Left renal pelvis (tissue), 4 donors: ENCODE data around the gene WFDC1. TPM values are rescaled to one million over a fixed set of nuclear protein-coding genes. Genes with fewer than 3 reads are reported as not detected.

Experiments
- DNase-seq, 4 donors: peaks; one replicate each; pipeline ENCODE4 v3.0.0-alpha.2; 2013; ENCODE audit warnings: low read depth in 4 of 4, low spot score in 3 of 4
- polyA plus RNA-seq, 4 donors: library from polyadenylated mRNA; unstranded; fragments of 120-200 nt; gene quantifications; one replicate each; pipeline ENCODE4 v1.2.1, GENCODE V29; 2013; ENCODE audit not compliant: insufficient read length in 4 of 4

WFDC1 gene, protein sequence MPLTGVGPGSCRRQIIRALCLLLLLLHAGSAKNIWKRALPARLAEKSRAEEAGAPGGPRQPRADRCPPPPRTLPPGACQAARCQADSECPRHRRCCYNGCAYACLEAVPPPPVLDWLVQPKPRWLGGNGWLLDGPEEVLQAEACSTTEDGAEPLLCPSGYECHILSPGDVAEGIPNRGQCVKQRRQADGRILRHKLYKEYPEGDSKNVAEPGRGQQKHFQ
- polyA plus RNA-seq, result 1 to 10 TPM; 2.4 to 5.0 (median 3.7) TPM

DNA sequence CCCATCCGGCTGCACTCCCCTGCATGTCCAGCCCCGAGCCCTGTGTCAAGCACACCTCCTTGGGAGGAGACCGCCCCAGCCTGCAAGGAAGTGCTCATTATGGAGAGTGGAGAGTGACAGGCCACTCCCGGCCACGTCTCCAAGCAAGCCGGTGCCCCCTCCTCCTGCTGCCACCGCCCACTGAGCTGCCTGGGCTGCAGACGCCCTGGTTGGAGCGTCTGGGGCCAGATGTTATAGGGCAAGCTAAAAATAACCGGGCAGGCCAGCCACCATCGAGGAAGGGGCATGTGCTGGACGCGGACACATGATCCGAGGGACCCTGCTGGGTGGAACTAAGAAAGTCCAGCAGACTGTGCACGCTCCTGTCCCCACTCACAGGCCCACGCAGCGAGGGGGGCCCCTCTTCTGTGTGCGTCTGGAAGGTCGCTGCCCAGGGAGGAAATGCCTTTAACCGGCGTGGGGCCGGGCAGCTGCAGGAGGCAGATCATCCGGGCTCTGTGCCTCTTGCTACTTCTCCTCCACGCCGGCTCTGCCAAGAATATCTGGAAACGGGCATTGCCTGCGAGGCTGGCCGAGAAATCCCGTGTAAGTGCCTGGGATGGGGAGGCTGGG lies at the start of gene WFDC1:
Gene WFDC1, plus strand, starts transcription at position 348 of the 612 bp plus-strand sequence. Its CDS starts 94 bp downstream, at position 442.
- no peak for DNase-seq

DNA sequence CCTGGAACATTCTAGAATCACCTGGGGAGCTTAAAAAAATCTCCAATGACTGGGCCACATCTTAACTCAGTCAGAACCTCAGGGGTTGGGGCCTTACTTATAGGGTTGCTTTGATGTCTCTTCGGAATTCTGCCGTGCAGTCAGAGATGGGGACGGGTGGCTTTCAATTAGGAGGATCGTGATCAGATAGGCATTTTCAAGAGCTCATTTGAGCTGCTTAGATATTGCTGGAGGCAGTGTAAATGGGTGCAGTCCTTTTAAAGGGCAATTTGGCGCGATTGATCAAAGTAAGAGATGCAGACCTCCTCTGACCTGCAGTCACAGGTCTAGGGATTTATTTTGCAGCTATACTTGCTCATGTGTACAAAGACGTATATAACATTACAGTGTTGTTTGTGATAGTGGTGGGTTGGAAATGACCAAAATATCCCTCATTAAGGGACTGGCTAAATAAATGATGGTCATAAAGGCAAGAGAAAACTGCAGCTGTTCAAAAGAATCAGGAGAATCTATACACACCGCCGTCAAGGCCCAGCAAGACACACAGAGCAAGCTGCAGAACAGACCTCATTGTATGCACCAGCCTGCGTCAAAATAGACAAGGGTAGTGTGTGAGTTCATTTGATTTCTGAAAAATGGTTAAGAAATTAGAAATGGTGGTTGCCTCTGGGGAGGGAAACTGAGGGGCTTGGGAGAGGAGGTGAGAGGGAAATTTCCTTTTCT lies 48.6 kb upstream of the WFDC1 start:
- DNase-seq, result no peak

DNA sequence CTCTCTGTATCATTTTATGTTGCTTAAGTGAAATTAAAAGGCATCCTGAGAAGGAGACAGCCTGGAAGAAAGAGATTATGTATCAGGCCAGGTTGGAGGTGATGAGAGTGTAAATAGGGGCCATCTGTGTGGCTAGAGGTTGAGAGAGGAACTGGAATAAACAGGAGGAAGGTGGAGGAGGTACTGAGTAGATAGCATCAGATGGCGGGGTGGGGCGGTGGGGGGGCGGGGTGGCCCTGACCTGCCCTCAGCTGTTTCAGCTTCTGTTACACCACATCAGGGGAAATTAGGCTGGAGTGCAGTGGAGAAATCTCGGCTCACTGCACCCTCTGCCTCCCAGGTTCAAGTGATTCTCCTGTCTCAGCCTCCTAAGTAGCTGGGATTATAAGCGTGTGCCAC lies 48.0 kb upstream of the WFDC1 start:
- no peak for DNase-seq

DNA sequence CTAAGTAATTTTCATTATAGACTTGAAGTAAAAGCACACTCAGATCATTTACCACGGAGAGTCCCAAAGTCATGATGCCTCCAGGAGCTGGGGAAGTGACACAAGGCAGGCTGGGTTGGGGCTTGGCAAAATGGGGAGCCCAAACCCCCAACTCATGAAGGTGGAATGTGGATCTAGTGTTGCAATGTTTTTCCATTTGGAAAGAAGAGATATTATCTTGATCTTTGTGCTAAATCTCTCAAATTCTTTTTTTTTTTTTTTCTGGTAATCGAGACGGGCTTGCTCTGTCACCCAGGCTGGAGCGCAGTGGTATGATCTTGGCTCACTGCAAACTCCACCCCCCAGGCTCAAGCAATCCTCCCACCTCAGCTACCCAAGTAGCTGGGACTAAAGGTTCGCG lies 47.3 kb upstream of the WFDC1 start:
- DNase-seq, result no peak

DNA sequence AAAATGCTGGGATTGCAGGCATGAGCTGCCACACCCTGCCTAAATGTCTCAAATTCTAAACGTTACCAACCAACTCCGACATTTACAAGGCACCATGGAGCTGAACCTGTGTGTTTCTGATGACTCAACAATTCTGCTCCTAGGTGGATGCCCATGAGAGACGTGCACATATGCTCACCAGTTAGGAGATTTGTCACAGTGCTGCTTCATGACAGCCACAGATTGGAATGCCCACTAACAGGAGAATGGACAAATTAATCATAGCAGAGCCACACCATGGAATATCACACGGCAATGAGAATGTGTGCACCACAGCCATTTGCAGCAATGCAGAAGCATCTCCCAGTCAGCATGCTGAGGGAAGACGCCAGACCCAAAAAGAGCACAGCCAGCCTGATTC lies 46.8 kb upstream of the WFDC1 start:
- no peak for DNase-seq

DNA sequence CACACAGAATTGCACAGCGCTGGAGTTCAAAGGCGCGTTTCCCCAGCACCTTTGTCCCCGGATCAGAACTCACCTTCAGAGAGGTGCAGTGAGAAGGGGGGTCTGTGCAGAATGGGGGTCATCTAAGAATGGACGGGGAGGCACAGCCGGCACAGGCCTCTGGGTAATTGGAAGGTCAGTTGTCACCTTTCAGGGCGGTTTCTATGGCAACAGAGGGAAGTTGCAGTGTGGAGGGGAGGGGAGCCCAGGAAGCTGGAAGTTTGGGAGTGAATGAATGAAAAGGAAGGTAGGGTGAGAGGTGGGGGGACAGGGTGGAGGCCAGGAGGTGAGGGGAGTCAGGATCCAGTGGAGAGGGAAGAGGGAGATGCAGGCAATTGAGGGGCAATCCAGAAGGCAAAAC lies 42.5 kb upstream of the WFDC1 start:
- no peak for DNase-seq

DNA sequence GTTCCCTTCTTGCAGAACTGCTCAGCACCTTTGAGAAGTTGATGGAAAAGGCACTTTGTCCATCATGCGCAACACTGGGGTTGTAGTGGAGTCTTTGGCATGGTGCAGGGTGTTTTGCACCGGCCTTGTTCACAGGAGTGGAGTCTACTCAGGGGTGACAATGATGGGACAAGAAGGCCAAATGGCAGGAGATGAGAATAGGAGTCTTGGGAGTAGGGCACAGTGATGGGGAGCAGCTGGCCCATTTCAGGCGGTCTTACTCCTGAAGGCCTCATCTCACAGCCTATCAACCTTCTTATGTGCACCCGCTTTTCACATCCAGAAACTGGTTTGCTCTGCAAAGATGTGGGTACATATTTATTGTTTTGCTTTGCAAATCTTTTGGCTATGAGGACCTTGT lies 41.5 kb upstream of the WFDC1 start:
- no peak for DNase-seq

DNA sequence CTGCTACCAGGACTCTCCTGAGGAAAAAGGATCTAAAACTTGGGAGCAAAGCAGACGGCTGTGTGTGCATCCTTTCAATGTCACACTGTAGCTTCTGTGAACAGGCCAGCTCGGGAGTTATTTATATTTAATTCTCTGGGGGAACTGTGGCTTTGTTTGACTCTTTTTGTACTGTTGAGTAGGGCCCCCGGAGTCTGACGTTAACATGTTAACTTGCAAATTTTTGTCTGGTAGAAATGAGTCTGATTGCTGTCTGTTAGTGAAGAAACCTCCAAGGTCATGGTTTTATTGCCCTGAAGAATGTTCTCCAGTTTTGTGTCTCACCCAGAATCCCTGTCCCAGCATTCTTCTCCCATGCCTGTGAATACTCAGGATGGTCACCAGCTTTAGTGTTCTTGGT lies 40.6 kb upstream of the WFDC1 start:
- DNase-seq, result no peak

DNA sequence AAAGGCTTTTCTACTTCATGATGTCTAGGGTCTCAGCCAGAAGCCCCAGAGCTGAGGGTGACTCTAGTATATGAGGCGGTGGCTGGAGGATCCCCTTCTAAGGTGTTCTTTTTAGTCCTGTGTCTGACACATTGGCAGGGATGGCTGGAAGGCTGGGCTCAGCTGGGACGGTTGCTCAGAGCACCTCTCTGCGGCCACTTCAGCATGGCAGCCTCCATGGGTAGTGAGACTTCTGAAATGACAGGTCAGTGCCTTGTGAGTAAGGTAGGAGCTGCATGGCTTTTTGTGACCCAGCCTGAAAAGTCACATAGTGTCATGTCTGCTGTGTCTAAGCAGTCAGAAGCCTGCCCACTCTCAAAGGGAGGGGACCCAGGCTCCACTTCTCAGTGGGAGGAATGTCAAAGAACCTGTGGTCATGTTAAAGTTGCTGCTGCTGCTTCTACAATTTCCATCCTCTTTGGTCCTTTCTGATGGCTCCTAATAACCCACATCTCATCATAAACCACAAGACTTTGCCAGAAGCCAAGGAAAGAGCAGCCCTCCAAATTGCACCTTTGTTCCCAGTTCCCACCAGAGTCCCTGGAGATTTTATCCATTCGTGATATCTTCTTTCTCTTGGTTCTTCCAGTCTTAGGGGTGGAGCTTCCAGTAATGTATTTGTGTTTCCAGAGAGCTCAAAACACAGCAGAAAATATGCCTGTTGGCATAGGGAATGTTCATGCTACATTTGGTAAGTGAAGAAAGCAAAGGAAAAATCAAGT lies 39.4 kb upstream of the WFDC1 start:
- no peak for DNase-seq

DNA sequence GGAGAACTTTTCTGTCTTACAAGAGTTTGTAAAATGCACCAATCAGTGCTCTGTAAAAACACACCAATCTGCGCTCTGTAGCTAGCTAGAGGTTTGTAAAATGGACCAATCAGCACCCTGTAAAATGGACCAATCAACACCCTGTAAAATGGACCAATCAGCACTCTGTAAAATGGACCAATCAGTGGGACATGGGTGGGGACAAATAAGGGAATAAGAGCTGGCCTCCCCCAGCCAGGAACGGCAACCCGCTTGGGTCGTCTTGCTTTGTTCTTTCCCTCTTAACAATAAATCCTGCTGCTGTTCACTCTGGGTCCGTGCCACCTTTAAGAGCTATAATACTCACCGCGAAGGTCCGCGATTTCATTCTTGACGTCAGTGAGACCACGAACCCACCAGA lies 36.4 kb upstream of the WFDC1 start:
- DNase-seq, result no peak

DNA sequence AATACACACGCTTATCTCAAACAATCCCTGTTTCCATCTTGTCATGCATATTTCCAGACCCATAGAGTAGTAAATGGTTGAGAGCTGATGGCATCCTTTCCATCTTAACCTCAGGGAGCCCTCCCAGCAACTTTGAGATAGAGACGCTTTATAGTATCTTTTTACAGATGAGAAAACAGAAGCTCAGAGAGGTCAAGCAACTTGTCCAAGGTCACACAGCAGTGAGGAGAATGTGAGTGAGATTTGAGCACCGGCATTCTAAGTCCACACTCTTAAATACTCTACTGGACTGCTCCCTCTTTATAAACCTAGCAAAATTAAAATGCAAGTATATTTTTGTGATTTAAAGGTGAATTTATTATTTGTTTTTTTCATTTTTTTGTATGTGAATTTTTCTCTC lies 35.0 kb upstream of the WFDC1 start:
- no peak for DNase-seq

DNA sequence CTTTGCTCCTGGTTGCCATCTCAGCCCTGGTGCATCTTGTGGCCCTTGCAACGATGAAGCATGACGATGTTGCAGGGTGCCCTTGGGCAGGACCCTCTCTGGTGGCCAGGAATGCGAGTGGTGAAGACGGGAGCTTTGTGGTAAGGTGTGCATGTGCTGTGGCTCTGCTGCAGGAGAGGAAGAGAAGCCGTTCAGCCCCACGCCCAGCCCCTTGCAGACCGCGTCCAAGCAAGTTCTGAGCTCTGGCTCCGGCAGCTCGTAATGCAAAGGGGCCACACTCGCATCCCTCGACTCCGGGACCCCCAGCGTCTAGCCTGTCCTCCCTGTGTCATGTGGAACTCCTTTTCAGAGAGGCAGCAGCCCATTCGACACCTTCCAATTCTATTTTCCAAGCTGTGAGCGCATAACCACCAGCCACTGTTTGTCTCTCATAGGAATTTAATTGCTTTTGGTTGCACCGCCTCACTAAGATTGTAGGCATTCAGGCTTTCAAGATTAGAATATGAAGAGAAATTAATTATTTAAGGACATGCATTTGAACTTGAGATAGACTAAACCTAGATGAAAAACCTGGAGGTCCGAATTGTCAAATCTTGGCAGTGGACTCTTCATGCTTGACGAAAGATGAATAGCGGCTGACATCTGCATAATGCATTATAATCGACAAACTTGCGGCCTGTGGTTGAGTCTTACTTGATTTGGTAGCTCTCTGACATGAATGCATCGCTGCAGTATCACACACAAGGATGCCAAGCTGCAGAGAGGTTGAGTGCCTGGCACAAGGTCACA lies 33.7 kb upstream of the WFDC1 start:
- no peak for DNase-seq

DNA sequence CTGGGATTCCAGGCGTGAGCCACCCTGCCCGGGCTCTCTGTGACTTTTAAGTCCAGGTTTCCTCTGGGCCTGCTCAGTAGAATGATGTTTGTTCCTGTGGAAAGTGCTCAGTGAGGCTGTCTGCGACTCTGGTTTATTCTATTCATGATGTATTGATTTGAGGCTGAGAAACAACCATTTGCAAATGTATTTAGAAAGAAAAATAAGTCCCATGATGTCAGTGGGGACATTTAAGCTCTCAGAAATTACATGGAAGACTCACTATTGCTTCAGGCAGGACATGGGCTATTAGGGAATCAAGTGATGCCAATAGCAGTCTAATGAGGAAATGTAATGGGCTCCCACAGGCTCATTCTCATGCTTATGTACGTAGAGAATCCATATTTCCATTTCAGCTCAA lies 32.6 kb upstream of the WFDC1 start:
- DNase-seq, result no peak

DNA sequence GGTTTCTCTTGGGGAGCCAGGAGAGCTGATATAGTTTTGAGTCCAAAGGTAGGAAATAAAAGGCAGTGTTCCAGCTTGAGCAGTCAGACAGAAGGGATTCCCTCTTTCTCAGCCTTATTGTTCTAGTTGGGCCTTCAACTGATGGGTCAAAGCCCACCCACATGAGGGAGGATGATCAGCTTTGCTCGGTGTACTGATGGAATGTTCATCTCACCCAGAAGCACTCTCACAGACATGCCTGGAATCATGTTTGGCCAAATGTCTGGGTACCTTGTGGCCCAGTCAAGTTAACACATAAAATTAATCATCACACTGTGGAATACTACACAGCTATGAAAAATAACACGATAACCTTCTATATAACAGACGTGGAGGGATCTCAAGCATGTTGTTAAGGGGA lies 31.7 kb upstream of the WFDC1 start:
- DNase-seq, result no peak

DNA sequence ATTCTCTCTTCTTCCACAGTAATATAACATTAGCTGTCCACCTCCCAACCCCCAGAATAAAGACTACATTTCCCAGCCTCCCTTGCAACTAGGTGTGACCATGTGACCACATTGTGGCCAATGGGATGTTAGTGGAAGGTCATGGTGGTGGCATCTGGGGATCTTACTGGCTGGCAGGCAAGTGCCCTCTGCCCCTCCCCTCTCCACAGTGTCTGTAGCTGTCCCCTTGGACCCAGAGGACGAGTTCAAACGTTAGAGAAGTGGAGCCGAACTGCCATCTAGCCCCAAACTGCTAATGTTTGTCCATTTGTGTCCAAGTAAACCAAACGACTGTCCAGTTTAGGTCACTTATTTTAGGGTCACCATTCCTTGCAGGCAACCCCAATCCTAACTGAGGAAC lies 28.2 kb upstream of the WFDC1 start:
- DNase-seq, result no peak

DNA sequence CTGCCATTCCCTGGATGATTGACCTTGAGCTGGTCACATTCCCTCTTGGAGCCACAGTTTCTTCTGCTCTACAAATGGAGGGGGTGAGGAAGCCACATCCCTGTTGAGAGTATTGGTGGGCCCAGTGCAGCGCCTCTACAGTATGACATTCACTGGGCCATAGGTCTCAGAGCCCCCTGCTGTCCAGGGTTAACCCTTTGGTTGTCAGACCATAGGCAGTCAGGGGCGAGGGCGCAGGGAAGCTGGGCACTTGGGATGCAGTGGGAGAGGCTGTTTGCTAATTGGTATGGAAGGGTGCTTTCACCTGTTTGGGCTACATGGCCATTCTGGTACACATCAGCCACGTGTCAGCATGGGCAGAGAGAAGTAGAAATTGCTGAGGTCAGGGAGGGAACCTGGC lies 27.3 kb upstream of the WFDC1 start:
- no peak for DNase-seq

DNA sequence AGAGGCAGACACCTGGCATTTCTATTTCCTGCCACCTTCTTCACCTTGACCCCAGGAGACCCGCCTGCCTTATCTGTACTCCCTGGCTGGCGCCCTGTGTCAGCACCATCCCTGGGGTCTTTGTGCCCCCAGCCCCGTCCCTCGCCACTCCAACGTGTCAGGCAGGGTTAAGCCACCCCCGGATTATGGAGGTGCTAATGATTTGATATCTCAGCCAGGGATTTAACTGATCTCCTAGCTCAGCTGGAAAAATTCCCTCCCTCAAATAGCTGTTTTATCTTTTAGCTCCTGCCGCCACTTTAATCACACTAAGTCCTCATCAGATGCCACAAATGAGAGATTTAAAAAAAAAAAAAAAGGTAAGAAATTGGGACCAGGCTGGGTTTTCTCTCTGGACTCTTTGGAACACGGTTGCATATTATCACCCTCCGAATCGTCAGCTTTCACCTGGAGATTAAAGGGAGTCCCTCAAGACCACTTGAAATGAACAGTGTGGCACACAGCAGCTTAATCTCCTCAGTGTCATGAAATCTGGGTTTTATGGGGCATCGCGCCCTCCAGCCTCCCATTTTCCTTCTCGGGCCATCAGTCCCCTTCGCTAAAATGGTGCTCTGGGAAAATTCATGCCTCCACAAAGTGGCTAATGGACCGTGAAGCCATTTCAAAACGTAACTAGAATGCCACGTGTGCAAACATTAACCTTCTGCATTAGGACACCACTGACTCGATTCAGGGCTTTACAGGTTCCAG lies 26.2 kb upstream of the WFDC1 start:
- peak in 3 of 4 donors; percentile 58 to 80 (median 60) for DNase-seq

DNA sequence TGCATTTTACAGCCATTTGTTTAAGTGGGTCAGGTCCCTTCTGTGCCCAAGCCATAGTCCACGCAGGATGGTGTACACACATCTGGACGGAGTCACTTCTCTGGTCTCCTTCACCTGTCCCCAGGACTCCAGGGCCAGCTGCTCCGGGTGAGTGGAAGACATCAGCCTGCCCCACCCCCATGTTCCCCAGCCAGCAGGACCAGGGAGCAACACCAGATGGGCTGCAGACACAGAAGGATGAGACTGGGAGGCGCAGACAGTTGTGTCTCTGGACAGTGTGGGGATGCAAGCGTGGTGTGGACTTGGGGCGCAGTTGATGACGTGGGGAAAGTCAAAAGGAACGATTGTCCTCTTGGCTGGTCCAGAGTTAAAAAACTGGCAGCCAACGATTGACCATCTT lies 24.6 kb upstream of the WFDC1 start:
- DNase-seq, result no peak

DNA sequence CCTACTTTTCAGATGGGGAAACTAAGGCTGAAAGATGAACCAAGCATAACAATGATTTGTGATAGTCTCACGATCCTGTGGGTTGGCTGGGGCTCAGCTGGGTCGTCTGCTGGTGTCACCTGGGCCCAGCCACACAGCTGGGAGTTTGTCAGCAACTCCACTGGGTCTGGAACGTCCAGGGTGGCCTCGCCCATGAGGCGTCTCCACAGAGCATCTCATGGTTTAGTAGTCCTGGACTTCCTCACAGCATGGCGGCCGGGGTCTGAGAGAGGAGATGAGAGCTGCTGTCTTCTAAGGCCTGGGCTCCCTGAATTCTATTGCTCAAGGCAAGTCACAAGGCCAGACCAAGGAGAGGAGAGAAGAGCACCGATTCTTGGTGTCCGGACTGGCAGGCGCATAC lies 24.1 kb upstream of the WFDC1 start:
- no peak for DNase-seq

DNA sequence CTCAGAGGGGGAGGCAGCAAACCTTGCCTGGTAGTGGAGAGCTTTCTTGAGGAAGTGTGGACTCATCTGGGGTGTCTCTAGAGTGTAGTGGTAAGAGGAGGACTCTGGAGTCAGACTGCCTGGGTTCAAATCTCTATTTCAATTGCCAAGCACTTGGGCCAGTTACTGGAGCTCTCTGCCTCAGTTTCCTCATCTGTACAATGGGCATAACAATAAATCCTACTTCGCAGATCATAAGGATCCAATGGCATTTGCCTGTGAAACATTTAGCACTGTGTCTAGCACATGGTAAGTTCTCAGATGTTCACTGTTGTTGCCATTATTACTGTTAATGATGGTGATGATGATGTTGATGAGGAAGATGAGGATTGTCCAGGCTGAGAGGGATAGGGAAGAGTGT lies 23.6 kb upstream of the WFDC1 start:
- no peak for DNase-seq
